Loucy (cell line): Measurements from ENCODE around the gene TP73.

Source experiments
- H2AFZ ChIP-seq: fragments of 200-600 bp; sonication (generic); 2 replicates; pipeline ENCODE4 v1.6.0; 2016; ENCODE audit warnings: antibody characterized with exemption, mild to moderate bottlenecking, low read length, moderate library complexity
- H3F3A ChIP-seq: fragments of 200-600 bp; 2 replicates; pipeline ENCODE4 v1.6.0; 2016; ENCODE audit warnings: antibody characterized with exemption, low read depth, mild to moderate bottlenecking
- H3K27me3 ChIP-seq: fragments of 200-600 bp; sonication (generic); 2 replicates; pipeline ENCODE4 v1.6.1; 2014; ENCODE audit warnings: low read length, mild to moderate bottlenecking; ENCODE audit not compliant: insufficient read depth, poor library complexity, severe bottlenecking
- H3K36me3 ChIP-seq: fragments of 200-600 bp; sonication (generic); 2 replicates; pipeline ENCODE4 v1.6.1; 2016; ENCODE audit warnings: low read length; ENCODE audit not compliant: insufficient read depth
- H3K4me1 ChIP-seq: fragments of 200-600 bp; sonication (generic); 2 replicates; pipeline ENCODE4 v1.5.1; 2014; ENCODE audit warnings: low read length, mild to moderate bottlenecking; ENCODE audit not compliant: insufficient read depth, poor library complexity, severe bottlenecking
- H3K4me2 ChIP-seq: fragments of 200-600 bp; sonication (generic); 2 replicates; pipeline ENCODE4 v1.6.0; 2014; ENCODE audit warnings: antibody characterized with exemption, low read length, low read depth, mild to moderate bottlenecking; ENCODE audit not compliant: poor library complexity, severe bottlenecking
- H3K4me3 ChIP-seq: fragments of 200-600 bp; sonication (generic); 2 replicates; pipeline ENCODE4 v1.5.1; 2014; ENCODE audit warnings: low read length, mild to moderate bottlenecking, mixed read lengths; ENCODE audit not compliant: poor library complexity, severe bottlenecking
- H3K79me2 ChIP-seq: fragments of 200-600 bp; sonication (generic); 2 replicates; pipeline ENCODE4 v1.6.1; 2014; ENCODE audit warnings: low read length; ENCODE audit not compliant: insufficient read depth
- H3K9ac ChIP-seq: fragments of 200-600 bp; sonication (generic); 2 replicates; pipeline ENCODE4 v1.6.0; 2014; ENCODE audit warnings: mild to moderate bottlenecking, low read depth, low read length, moderate library complexity; ENCODE audit not compliant: poor library complexity, severe bottlenecking
- H3K9me2 ChIP-seq: fragments of 200-600 bp; sonication (generic); replicated peaks from 2 replicates; pipeline ENCODE4 v1.6.1; 2016; ENCODE audit warnings: low read depth, low read length, mixed read lengths
- H3K9me3 ChIP-seq: fragments of 200-600 bp; sonication (generic); 2 replicates; pipeline ENCODE4 v1.6.1; 2014; ENCODE audit warnings: mild to moderate bottlenecking, antibody characterized with exemption, low read length, low read depth; ENCODE audit not compliant: insufficient read depth
- H4K20me1 ChIP-seq: fragments of 200-600 bp; sonication (generic); 2 replicates; pipeline ENCODE4 v1.6.0; 2014; ENCODE audit warnings: antibody characterized with exemption, low read length, mild to moderate bottlenecking; ENCODE audit not compliant: insufficient read depth, poor library complexity, severe bottlenecking
- CTCF ChIP-seq: fragments of 200-600 bp; sonication (generic); conservative IDR thresholded peaks from 2 replicates; pipeline ENCODE4 v1.5.1; 2014; ENCODE audit warnings: mild to moderate bottlenecking, antibody characterized with exemption, low read length
- EZH2phosphoT487 ChIP-seq: fragments of 200-600 bp; IDR thresholded peaks from 2 replicates; pipeline ENCODE4 v1.6.1; 2018; ENCODE audit warnings: antibody characterized with exemption, mild to moderate bottlenecking, moderate library complexity, borderline replicate concordance

The TP73 gene

GRCh38 chr1:3638027-3638426 lies 14.3 kb upstream of the TP73 start:
- H3K9me3 ChIP-seq, result no peaks in the 10 kb centered on the region
- no peaks in the 10 kb centered on the region for H3K4me1 ChIP-seq
- no peaks in the 10 kb centered on the region for H3K9me2 ChIP-seq
- H2AFZ ChIP-seq, result no peak overlapping the region
- TF ChIP-seq EZH2phosphoT487 (no peak), CTCF (no peak)
- no peaks in the 10 kb centered on the region for H3F3A ChIP-seq
- no peak overlapping the region for H3K4me3 ChIP-seq
- H3K27me3 ChIP-seq, result no peaks in the 10 kb centered on the region
- H3K4me2 ChIP-seq, result no peak overlapping the region
- H4K20me1 ChIP-seq, result no peaks in the 10 kb centered on the region
- H3K79me2 ChIP-seq, result no peaks in the 10 kb centered on the region
- peaks cover 49% of the 10 kb centered on the region; the same call in 1 of the 2 replicates for H3K36me3 ChIP-seq
- no peak overlapping the region for H3K9ac ChIP-seq

- H3F3A ChIP-seq, result no peaks in the 10 kb centered on the region
- H3K27me3 ChIP-seq, result no peaks in the 10 kb centered on the region
- peaks cover 48% of the 10 kb centered on the region; the same call in 1 of the 2 replicates for H3K36me3 ChIP-seq
- H3K4me1 ChIP-seq, result no peaks in the 10 kb centered on the region
- no peak overlapping the region for H3K9ac ChIP-seq
- H3K79me2 ChIP-seq, result no peaks in the 10 kb centered on the region
- no peaks in the 10 kb centered on the region for H3K9me3 ChIP-seq
- no peaks in the 10 kb centered on the region for H3K9me2 ChIP-seq
- no peak overlapping the region for H3K4me3 ChIP-seq
- TF ChIP-seq CTCF (no peak), EZH2phosphoT487 (no peak)
- H2AFZ ChIP-seq, result no peak overlapping the region
- H3K4me2 ChIP-seq, result no peak overlapping the region
- H4K20me1 ChIP-seq, result no peaks in the 10 kb centered on the region
Measured at GRCh38 chr1:3638676-3639075, 13.6 kb upstream of the TP73 start.

- Histone ChIP-seq H4K20me1 (no peaks in the 10 kb centered on the region), H3K36me3 (peaks cover 40% of the 10 kb centered on the region; the same call in 1 of the 2 replicates), H2AFZ (no peak overlapping the region), H3K9me3 (no peaks in the 10 kb centered on the region), H3K4me3 (no peak overlapping the region), H3K4me2 (no peak overlapping the region), H3F3A (no peaks in the 10 kb centered on the region), H3K27me3 (no peaks in the 10 kb centered on the region), H3K9ac (no peak overlapping the region), H3K9me2 (no peaks in the 10 kb centered on the region), H3K79me2 (no peaks in the 10 kb centered on the region), H3K4me1 (no peaks in the 10 kb centered on the region)
- no peak for TF ChIP-seq CTCF
- no peak for TF ChIP-seq EZH2phosphoT487
Measured at GRCh38 chr1:3639397-3639911, 12.9 kb upstream of the TP73 start.
